Neural cell (in vitro differentiated cells): ENCODE measurements around the gene KANSL3.

Experiments used
- EP300 ChIP-seq: fragments of 450-650 bp; conservative IDR thresholded peaks from 2 replicates; pipeline ENCODE4 v1.6.1; 2014; ENCODE audit warnings: antibody characterized with exemption, mild to moderate bottlenecking, moderate library complexity; ENCODE audit not compliant: poor library complexity, severe bottlenecking
- POLR2AphosphoS5 ChIP-seq: IDR thresholded peaks from 2 replicates; pipeline ENCODE4 v1.6.1; 2012
- SMC3 ChIP-seq: fragments of 450-650 bp; conservative IDR thresholded peaks from 2 replicates; pipeline ENCODE4 v1.6.1; 2014; ENCODE audit warnings: antibody characterized with exemption, mild to moderate bottlenecking, moderate library complexity; ENCODE audit not compliant: poor library complexity
- TF ChIP-seq, protein P1 (sequence below): fragments of 450-650 bp; IDR thresholded peaks from 2 replicates; pipeline ENCODE4 v1.5.1; 2014; ENCODE audit warnings: antibody characterized with exemption, mild to moderate bottlenecking, moderate library complexity; ENCODE audit not compliant: poor library complexity, severe bottlenecking

DNA sequence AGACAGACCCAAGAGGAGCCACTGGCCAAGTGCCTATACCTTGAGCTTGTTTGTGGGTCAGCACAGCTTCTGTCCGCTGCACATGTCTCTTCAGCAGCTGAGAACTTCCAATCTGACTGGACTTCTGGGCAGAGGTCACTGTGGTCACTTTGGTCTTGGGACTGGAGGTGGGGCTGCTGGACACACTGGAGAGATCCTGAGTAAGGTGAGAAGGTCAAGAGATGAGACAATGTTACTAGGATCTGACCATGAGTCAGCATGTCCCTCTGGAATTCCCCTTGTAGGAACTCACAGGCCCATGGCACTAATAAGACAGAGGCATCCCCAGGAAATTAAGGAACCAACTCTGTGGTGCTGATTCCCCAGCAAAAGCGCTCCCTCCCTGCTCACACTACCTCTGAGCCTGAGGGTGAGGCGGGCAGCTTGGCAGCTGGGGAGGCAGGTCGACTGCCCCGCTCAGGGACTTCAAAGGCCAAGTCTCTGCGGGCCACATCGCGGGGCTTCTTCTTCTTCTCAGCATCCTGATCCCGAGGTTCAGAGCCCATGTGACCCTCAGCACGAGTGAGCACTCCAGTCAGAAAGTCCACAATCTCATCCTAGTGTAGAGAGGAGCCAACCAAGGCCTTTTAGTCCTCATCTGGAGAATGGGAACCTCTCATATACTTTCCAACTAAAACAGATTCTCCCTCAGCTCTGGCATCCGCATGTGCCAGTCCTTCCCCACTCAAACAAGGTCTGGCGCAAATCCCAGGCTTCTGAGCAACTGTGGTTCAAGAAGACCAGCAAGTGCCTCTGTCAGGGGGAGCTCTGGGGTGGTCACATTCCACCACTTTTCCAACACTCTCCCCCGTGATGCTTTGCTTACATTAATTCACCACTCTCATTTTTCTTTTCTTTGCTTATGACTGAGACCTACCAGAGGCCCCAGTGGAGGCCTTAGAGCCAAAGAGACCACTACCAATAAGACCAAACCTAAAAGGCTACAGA is 29.4 kb downstream of the KANSL3 start:
- TF ChIP-seq POLR2AphosphoS5 = no peak
- TF ChIP-seq, protein P1, sequence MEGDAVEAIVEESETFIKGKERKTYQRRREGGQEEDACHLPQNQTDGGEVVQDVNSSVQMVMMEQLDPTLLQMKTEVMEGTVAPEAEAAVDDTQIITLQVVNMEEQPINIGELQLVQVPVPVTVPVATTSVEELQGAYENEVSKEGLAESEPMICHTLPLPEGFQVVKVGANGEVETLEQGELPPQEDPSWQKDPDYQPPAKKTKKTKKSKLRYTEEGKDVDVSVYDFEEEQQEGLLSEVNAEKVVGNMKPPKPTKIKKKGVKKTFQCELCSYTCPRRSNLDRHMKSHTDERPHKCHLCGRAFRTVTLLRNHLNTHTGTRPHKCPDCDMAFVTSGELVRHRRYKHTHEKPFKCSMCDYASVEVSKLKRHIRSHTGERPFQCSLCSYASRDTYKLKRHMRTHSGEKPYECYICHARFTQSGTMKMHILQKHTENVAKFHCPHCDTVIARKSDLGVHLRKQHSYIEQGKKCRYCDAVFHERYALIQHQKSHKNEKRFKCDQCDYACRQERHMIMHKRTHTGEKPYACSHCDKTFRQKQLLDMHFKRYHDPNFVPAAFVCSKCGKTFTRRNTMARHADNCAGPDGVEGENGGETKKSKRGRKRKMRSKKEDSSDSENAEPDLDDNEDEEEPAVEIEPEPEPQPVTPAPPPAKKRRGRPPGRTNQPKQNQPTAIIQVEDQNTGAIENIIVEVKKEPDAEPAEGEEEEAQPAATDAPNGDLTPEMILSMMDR = no peak
- TF ChIP-seq SMC3 = no peak
- no peak for TF ChIP-seq EP300
